HG03460 (cell line): ENCODE results near the gene COX5A.
A peak's percentile ranks its signal among the peaks of the same experiment; 100 is the strongest.
"Not testable (repeated sequence)": the region's sequence is repeated elsewhere in the genome, so short reads cannot be mapped to it uniquely, and the experiment has no call there.

Experiments
- ATAC-seq: cut with Tn5 transposase; IDR thresholded peaks from one replicate; pipeline ENCODE4 v1.9.1; 2021; ENCODE audit not compliant: unreplicated experiment

Gene COX5A

DNA sequence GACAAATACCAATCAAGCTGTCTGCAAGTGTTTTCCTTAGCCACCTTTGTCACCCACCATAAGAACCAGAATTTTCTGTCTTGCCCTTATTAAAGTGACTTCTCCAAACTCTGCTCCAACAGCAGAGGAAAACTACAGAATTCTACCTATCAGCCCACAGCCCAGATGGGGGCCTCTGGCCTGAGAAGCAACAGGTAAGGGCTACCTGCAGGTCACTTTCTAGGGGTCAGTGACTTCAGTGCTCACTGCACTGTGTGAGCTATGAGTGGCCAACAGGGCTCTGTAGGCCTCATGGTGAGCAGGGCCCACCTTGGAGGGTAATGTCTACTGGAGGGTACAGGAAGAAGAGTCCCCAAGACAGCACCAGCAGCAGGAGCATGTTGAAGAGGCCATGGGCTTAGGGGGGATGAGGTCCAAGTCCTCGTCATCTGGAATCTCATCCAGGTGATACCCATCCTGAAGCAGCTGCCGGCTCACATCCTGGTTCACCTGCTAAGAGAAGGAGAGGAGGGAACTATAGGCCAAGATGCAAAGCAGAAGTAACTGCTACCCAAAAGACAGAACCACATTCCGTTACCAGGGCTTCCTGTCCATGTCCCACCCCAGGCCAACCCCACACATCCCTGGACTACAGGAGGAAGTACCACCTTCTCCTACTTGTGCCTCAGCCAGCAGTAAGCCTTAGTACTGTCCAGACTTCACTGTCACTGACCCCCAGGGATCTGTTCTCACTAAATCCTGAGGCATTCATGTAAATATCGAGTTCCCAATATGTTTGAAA lies 35.4 kb downstream of the COX5A start:
- no peak for ATAC-seq

DNA sequence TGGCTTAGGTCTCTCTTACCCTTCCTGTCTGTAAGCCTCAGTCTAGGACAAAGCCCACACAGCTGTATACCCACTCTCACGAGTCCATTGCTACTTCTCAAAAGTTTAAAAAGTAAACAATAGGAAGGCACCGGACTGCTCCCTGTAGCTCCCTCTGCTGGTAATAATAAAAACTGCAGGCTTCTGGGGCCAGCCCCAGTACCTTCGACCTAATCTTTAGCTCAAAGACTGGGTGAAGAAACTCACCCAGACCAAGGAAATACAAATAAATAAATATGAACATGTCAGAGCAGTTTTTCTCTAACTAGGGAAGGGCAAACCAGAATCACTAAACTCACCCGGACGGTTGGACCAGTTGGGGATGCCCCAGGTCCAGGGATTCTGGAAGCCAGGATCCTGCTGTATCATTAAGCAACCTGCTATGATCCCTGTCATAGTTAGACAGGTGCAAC lies 36.2 kb downstream of the COX5A start:
- no peak for ATAC-seq

DNA sequence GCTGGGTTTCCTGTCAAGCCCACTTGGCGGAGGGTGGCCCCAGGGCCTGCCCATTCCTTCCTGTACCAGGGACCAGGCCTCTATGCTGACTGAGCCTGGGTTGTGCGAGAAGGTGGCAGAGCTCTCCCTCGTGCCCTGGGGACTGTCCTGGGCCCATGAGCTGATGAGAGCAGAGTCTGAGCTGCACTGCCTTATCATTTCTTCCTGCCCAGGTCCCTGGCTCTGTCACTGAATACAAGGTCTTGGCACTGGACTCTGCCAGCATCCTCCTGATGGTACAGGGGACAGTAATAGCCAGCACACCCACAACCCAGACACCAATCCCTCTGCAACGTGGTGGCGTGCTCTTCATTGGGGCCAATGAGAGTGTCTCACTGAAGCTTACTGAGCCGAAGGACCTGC lies 40.6 kb downstream of the COX5A start:
- ATAC-seq, result no peak

DNA sequence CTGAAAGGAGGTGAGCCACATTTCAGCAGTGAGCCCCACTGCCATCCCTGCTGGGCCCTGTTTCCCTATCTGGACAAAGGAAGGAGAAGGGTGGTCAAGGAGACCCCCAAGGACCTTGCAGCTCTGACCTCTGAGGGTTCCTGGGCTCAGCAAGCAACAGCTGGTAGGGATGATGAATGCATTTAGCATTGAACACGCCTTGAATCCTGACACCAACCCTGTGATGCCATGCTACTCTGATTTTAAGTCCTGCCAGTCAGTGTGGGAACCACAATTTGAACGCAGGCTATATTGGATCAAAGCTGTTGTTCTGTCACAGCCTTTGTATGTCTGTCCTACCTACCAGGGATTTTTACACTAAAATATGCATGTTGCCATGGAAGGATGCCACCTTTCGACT lies 41.6 kb downstream of the COX5A start:
- no peak for ATAC-seq

DNA sequence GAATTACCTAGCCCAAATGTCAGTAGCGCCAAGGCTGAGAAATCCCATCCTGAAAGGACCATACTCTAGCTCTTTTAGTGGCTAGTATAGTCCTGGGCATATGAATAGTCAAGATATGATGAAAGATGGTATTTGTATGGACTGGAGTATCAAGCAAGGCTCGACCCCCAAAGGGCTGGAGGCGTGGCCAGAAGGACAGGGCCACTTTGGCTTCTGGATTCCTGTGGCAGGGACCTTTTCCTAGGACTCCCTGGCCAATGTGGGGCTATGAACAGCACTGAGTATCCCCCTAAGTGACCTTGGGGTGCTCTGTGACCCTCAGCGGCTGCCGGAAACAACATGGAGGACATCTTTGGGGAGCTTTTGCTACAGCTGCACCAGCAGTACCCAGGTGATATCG lies 42.0 kb downstream of the COX5A start:
- ATAC-seq, result no peak

DNA sequence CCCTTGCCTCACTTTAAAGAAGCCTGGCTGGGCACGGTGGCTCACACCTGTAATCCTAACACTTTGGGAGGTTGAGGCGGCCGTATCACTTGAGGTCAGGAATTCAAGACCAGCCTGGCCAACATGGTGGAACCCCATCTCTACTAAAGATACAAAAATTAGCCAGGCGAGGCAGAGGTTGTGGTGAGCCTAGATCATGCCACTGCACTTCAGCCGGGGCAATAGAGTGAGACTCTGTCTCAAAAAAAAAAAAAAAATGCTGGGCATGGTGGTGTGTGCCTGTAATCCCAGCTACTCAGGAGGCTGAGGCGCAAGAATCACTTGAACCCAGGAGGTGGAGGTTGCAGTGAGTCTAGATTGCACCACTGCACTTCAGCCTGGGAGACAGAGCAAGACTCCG lies 43.5 kb downstream of the COX5A start:
- not testable (repeated sequence) for ATAC-seq

DNA sequence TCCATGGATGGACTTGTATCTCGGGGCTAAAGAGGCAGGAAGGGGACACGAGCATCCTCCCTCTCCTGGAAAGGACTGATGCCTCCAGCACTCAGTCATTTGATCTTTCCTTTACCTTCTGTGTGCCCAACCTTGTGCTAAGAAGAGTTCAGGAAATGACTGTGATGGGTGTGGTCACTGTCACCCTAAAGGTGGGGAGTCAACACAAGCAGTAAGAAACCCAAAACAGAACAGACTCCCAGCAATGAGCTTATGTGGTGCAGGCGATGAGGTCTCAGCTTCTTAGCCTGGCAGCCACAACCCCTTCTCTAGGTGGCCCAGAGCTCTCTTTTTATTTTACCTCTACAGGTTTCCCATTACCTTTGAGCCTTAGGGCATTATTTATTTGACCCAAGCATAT lies 44.2 kb downstream of the COX5A start:
- ATAC-seq, result no peak

DNA sequence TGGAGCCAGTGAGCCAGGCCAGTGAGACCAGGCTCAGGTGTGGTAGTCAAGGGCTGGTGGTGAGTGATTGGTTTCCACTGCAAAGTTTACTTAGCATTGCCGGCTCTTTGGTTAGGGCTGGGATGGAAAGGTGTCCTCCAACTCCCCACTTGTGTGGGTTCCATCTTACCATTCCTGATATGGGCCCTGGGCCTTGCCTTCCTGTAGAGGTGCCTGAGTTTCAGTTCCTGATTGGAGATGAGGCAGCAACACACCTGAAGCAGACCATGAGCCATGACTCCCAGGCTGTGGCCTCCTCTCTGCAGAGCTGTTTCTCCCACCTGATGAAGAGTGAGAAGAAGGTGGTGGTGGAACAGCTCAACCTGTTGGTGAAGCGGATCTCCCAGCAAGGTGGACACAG lies 44.9 kb downstream of the COX5A start:
- no peak for ATAC-seq

DNA sequence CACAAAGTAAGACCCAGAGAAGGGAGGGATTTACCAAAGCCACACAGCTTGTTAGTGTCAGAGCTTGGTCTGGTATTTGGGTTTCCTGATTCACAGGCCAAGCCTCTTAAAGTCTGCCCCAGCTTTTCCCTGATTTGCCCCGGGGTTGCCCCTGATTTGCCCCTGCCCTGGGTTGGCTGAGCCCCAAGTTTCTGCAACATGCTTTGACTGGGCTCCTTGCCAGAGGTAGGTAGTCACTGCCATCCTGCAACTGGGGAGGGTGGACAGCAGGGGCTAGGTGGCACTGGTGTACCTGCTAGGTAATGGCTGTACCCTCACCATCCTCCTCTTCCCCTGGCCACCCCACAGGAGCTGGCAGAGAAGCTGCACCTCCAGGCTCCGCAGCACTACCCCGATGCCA lies 45.6 kb downstream of the COX5A start:
- ATAC-seq, result no peak

DNA sequence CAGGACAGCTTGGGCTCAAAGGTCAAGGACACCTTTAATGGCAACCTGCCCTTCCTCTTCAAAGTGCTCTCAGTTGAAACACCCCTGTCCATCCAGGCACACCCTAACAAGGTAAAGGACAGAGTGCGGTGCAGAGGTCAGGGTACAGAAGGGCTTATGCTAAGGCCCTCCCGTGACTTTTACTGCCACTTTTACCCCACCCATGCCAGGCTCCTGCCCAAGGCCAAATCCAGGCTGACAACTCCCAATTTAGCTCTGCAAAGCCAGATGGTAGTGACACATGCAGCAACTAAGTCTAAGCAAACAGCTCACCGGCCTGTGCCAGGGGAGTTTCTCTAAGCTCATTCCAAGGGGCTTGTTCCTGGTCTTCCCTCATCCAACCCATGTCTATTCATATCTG lies 46.4 kb downstream of the COX5A start:
- ATAC-seq, result no peak

DNA sequence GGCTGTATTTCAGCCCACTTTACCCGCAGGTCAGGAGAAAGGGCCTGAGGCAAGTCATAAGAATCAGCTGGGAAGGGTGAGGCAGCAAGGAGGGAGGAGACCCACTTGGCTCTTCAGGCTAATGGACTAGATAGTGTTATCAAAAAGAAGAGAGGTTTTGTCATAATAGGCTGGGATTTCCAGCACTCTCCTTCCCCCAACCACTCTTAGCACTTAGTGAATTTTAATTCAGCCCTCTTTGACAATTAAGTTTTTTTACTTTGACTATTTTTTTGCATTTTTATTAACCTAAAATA lies 47.3 kb downstream of the COX5A start:
- no peak for ATAC-seq

DNA sequence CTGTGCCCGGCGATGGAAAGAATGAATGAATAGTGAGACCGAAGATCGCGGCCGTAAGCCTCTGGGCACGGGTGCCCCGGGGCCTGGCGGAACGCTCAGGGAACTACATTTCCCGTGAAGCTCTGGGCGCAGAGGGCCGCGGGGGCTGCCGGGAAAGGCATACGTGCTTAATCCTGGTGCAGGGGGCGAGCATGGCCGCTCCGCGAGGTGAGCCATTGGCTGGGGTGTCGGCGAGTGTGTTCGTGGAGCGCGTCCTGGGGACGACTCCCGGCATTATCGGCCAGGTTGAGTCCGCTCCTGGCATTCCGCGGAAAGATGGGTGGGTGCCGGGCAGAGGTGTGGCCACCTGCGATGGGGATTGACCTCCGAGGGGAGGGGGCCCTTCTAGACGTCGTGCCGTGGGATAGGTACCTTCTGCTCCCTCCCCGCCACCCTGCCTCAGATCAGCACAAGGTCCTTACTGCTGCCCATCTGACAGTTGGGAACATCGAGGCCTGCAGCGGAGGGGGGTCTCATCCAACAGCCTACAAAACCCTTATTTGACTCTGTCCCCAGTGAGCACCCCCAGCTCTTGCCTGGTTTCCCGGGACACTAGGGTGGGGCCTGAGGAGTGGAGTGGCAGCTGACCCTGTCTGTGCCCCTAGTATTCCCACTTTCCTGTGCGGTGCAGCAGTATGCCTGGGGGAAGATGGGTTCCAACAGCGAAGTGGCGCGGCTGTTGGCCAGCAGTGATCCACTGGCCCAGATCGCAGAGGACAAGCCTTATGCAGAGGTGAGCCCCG lies 47.8 kb downstream of the COX5A start, which contains the start of gene MPI:
TSS of gene MPI (plus strand) at position 160 of the 782 bp plus-strand sequence. CDS start at position 192, 32 bp downstream.
- ATAC-seq, result peak; percentile 89

DNA sequence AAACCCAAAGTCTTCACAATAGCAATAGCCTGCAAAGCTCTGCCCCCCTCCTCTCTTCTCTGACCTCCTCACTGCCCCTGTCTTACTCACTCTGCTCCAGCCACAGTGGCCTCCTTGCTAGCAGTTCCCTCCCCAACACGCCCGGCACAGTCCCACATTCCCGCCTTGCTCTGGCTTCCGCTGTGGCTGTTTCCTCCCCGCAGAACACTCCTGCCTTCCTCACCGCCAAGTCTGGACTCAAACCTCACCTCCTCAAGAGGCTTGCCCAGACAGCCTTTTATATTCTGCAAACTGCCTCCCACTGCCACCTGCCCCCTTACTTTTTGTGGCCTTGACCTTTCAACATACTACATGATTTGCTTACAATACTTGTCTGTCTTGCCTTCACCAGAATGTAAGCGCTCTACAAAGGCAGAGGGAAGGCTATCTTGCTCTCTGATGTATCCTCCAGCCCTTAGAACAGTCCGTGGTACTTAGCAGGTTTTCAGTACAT lies 48.4 kb downstream of the COX5A start:
- peak; percentile 24 for ATAC-seq

DNA sequence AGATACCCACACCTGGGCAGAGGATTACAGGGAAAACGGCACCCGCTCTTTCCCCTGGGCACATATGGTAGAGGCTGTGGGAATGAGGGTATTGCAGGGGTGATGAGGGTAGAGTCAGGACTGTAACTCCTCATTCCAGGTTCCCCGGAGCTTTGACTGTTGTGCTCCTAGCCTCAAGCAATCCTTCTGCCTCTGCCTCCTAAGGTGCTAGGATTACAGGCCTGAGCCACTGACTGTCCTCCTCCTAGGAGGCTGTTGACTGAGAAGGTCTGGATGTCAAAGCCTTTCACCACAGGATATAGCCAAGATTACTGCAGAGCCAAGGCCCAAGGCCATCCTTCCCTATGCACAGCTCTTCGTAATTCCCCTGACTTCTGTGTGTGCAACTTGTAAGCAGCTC lies 49.2 kb downstream of the COX5A start:
- no peak for ATAC-seq

DNA sequence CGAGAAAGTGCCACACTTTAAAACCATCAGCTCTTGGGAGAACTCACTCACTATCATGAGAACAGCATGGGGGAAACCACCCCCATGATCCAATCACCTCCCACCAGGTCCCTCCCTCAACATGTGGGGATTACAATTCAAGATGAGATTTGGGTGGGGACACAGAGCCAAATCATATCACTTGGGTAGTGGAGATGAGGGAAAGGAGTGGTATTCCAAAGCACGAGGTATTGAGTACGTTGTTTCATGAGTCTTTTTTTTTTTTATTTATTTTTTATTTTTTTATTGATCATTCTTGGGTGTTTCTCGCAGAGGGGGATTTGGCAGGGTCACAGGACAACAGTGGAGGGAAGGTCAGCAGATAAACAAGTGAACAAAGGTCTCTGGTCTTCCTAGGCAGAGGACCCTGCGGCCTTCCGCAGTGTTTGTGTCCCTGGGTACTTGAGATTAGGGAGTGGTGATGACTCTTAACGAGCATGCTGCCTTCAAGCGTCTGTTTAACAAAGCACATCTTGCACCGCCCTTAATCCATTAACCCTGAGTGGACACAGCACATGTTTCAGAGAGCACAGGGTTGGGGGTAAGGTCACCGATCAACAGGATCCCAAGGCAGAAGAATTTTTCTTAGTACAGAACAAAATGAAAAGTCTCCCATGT lies 50.2 kb downstream of the COX5A start:
- not testable (repeated sequence) for ATAC-seq

DNA sequence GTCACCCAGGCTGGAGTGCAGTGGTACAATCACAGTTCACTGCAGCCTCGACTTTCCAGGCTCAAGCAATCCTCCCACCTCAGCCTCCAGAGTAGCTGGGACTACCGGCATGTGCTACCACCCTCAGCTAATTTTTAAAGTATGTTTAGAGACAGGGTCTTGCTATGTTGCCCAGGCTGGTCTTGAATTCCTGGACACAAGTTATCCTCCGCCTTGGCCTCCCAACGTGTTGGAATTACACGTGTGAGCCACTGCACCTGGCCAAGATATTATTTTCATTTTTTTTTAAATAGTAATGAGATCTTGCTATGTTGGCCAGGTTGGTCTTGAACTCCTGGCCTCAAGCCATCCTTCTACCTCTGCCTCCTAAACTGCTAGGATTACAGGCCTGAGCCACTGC lies 52.4 kb downstream of the COX5A start:
- ATAC-seq, result no peak

DNA sequence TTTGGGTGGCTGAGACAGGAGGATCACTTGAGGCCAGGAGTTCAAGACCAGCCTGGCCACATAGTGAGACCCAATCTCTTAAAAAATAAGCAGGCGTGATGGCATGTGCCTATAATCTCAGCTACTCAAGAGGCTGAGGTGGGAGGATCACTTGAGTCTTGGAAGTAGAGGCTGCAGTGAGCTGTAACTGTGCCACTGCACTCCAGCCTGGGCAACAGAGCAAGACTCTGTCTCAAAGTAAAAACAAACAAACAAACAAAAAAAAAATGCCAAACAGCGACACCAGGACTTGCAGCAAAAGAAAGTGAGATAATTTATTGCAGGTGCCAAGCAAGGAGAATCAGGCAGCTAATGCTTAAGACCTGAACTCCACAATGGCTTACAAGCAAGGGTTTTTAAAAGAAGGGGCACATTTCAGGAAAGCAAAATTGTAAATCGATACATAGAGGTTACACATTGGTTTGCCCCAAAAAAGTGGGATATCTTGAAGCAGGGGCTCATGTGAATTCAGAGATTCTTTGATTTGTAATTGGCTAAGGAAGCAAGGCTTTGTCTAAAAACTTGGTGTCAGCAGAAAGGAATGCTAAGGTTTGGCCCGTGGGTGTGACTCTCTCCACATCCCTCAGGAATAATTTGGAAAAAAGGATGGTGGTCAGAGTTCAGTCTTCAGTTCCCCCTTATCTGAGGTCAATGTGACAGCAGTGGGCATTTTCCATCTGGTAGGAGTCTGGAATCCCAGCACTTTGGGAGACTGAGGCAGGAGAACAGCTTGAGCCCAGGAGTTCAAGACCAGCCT lies 53.2 kb downstream of the COX5A start:
- ATAC-seq, result no peak

DNA sequence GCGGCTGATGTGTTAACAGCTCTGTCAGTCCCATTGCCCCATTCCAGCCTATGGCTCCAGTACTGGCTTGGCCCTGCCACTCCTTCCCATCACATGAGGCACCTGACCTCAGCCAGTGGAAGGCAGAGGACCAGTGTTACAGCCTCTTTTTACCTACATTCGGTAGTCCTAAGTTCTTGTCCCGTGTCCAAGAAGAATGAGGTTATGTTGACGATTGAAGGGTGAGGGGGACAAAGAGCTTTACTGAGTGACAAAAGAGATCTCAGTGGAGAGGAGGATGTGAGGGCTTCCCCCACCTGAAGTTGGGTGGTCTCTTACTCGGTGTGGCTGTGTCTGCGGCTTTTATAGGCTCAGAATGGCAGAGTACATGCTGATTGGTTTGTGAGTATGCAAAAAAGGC lies 55.3 kb downstream of the COX5A start:
- no peak for ATAC-seq

DNA sequence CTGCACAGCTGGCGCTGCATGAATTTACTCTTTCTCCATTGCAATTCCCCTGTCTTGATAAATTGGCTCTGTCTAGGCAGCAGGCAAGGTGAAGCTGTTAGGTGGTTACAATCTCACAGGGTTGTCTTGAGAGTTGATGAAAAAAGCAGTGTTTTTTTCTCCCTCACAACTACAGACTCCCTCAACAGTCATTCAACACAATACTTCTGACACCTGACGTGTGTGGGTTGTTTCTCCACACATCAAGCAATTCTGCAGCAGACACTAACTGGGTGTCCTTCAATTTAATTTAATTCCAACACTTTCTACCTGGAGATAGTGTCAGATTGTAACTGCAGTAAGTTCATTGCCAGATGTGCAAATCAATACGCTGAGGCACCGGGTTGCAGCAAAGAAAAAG lies 59.6 kb downstream of the COX5A start:
- no peak for ATAC-seq

DNA sequence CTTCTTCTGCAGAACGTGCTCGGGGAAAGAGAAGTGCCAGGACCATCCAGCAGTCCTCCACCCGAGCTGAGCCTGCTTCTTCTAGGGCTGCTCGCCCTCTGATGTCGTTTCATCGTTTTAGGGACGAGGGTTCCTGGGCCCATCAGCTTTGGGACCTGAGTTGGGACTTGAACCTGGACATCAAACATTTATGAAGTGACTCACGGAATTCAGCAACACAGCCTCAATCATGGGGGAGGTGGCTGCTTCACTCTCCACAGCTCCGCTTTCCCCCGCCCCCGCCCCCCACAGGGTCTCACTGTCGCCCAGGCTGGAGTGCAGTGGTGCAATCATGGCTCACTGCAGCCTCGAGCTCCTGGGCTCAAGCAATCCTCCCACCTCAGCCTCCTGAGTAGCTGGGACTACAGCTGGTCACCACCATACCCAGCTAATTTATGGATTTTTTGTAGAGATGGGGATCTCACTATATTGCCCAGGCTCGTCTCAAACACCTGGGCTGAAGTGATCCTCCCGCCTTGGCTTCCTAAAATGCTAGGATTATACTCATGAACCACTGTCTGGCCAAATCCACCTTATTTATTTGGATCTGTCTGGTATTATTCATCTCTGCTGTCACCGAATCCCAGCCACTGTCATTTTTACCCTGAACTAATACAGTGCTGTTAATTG lies 64.0 kb downstream of the COX5A start:
- ATAC-seq, result no peak
